Prostate gland (tissue), 2 donors: Measurements from ENCODE around the gene SLC1A7. TPM values are rescaled to one million over a fixed set of nuclear protein-coding genes. Genes with fewer than 3 reads are reported as not detected.

Experiments used
- DNase-seq: peaks from one replicate; pipeline ENCODE4 v3.0.0-alpha.2; 2019; ENCODE audit warnings: low spot score
- H3K27ac ChIP-seq, 2 donors: fragments of 200-600 bp; sonication (generic); 2 replicates each; pipeline ENCODE4 v1.5.1; 2017 to 2019
- H3K27me3 ChIP-seq: fragments of 200-600 bp; sonication (generic); replicated peaks from 2 replicates; pipeline ENCODE4 v1.5.1; 2019; ENCODE audit not compliant: insufficient read depth
- H3K36me3 ChIP-seq, 2 donors: fragments of 200-600 bp; sonication (generic); 1 replicate in 1 of 2; 2 replicates in 1 of 2; pipeline versions ENCODE4 v1.5.1 to v1.8.1; 2017 to 2019
- H3K4me1 ChIP-seq: fragments of 200-600 bp; sonication (generic); replicated peaks from 2 replicates; pipeline ENCODE4 v1.5.1; 2019
- H3K4me3 ChIP-seq, 2 donors: fragments of 200-600 bp; sonication (generic); 2 replicates each; pipeline ENCODE4 v1.5.1; 2017 to 2019
- H3K9me3 ChIP-seq: fragments of 200-600 bp; sonication (generic); 2 replicates; pipeline ENCODE4 v1.5.1; 2017
- POLR2A ChIP-seq: fragments of 450-650 bp; IDR thresholded peaks from one replicate; pipeline ENCODE4 v1.6.1; 2016; ENCODE audit warnings: antibody characterized with exemption, mild to moderate bottlenecking
- POLR2AphosphoS5 ChIP-seq: sonication (generic); formaldehyde crosslinking; IDR thresholded peaks from one replicate; pipeline ENCODE4 v1.6.1; 2017; ENCODE audit warnings: antibody characterized with exemption
- WGBS: methylation state at CpG from one replicate; pipeline ENCODE4 v1.1.5; 2018; 5-methylcytosine and 5-hydroxymethylcytosine counted together
- intact Hi-C: fragments of 100-400 bp; cut with DNase I; formaldehyde crosslinking; loops from one replicate; pipeline ENCODE4 v1.14.2; 2022
- total RNA-seq, 2 donors: library from RNA; depleted of rRNA; stranded (reverse); fragments of >200 nt; gene quantifications; one replicate each; pipeline ENCODE4 v1.1.0, GENCODE V29; 2016
- TF ChIP-seq, protein P1 (sequence below), 4 experiments: fragments of 200-600 bp in 2 of 4; fragments of 450-650 bp in 2 of 4; sonication (generic) in 2 of 4; IDR thresholded peaks; 1 replicate in 3 of 4; 2 replicates in 1 of 4; pipeline ENCODE4 v1.5.1; 2016 to 2019; ENCODE audit warnings: antibody characterized with exemption in 4 of 4, mild to moderate bottlenecking in 2 of 4, moderate library complexity in 2 of 4

Gene SLC1A7
- total RNA-seq, 2 donors from 2014 or later: 1.8 TPM; not detected in 1

DNA sequence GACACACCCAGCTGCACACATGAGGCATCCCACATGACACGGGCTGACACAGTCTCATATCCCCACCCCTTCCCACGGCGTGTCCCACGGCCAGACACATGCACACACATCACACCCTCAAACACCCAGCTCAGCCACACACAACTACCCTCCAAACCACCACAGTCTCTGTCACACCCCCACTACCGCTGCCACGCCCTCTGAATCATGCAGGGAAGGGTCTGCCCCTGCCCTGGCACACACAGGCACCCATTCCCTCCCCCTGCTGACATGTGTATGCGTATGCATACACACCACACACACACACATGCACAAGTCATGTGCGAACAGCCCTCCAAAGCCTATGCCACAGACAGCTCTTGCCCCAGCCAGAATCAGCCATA is 57.9 kb downstream of the SLC1A7 start:
- intact Hi-C loops: no loop called here
- TF ChIP-seq POLR2AphosphoS5: no peak
- TF ChIP-seq, protein P1, sequence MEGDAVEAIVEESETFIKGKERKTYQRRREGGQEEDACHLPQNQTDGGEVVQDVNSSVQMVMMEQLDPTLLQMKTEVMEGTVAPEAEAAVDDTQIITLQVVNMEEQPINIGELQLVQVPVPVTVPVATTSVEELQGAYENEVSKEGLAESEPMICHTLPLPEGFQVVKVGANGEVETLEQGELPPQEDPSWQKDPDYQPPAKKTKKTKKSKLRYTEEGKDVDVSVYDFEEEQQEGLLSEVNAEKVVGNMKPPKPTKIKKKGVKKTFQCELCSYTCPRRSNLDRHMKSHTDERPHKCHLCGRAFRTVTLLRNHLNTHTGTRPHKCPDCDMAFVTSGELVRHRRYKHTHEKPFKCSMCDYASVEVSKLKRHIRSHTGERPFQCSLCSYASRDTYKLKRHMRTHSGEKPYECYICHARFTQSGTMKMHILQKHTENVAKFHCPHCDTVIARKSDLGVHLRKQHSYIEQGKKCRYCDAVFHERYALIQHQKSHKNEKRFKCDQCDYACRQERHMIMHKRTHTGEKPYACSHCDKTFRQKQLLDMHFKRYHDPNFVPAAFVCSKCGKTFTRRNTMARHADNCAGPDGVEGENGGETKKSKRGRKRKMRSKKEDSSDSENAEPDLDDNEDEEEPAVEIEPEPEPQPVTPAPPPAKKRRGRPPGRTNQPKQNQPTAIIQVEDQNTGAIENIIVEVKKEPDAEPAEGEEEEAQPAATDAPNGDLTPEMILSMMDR (IDR thresholded peaks at IDR 0.05): no peak
- TF ChIP-seq POLR2A: no peak
- WGBS: 89% methylated on average over 8 of the region's 8 CpGs
- Histone ChIP-seq H3K27me3 (no peaks in the 10 kb centered on the region), H3K27ac (no peak overlapping the region), H3K4me3 (no peak overlapping the region), H3K36me3 (no peaks in the 10 kb centered on the region), H3K4me1 (peaks cover 5% of the 10 kb centered on the region), H3K9me3 (no peaks in the 10 kb centered on the region)
- no peak for DNase-seq

DNA sequence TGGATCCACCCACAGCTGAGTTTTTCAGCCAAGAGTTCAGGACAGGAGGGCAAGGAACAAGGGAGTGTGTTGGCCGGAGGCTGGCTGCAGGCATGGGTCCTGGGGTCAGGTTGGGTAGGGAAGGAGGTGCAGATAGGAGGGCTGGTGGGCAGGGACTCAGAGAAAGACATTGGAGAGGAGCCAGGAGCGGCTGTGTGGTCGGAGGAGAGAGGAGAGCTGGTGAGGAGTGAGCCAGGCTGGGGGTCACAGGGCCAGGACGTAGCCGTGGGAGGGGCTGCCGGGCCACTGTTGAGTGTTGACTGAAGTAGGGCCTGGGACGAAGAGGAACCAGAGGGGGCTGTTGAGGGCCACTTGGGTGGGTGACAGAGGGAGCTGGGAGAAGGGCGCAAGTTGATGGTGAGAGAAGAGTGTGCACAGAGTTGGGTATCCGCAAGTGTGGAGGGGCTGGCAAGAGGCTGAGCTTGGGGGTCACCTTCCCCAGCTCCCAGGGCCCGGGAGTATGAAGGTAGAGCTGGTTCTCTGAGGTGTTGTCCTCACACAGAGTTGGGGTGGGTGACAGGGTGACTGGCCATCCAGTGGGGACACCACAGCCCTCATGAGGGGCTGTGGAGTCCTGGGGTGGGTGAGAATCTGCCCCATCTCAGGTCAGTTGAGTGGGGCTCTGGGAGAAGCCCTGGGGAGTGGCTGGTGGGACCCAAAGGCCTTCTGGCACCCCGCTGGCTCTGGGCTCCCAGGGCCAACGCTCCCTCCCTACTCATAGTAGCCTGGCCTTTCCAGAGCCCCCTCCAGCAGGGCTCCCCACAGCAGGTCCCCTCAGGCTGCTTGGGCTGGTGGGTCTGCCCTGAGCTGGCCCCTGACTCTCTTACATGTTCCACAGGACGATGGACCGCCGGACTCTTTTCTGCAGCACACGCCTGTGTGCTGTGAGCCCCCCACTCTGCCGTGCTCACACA is 58.5 kb downstream of the SLC1A7 start:
- TF ChIP-seq POLR2AphosphoS5: no peak
- TF ChIP-seq POLR2A: no peak
- TF ChIP-seq, protein P1 (IDR thresholded peaks at IDR 0.05): no peak
- Histone ChIP-seq H3K27me3 (no peaks in the 10 kb centered on the region), H3K27ac (no peak overlapping the region), H3K36me3 (no peaks in the 10 kb centered on the region), H3K9me3 (no peaks in the 10 kb centered on the region), H3K4me3 (no peak overlapping the region), H3K4me1 (peaks cover 5% of the 10 kb centered on the region)
- no peak for DNase-seq
- intact Hi-C loops: no loop called here
- WGBS: 84% methylated on average over 17 of the region's 17 CpGs

DNA sequence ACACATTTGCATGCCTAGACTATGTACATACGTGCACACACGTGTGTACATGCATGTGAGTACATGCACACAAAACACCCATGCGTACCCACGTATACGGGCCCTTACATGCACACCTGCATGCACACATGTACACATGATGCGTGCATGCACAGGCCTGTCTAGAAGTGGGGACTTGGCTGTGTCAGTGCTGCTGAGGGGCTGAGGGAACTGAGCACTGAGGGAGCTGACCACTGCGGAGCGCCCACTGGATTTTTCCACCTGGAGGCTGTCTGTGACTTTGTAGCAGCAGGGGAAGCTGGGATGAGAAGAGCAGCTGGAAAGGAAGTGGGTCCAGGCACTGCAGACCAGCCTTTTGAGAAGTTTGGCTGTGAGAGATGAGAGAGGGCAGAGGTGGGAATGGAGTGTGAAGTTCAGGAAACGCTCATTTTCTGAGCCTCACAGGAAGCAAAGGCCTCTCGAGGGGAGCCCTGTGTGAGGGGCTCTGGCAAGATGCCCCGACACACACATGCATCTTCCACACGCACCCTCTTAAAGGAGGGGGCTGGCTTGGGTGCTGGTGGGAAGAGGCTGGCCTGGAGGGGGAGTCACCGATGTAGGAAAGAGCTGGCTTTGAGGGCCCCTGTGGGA is 59.5 kb downstream of the SLC1A7 start:
- Histone ChIP-seq H3K27ac (no peak overlapping the region), H3K9me3 (no peaks in the 10 kb centered on the region), H3K4me1 (peaks cover 5% of the 10 kb centered on the region), H3K36me3 (peaks cover 0 to 4% of the 10 kb centered on the region in 2 donors), H3K27me3 (no peaks in the 10 kb centered on the region), H3K4me3 (no peak overlapping the region)
- TF ChIP-seq POLR2AphosphoS5: no peak
- no peak for TF ChIP-seq POLR2A
- TF ChIP-seq, protein P1 (IDR thresholded peaks at IDR 0.05): no peak
- 86% methylated on average over 13 of the region's 13 CpGs for WGBS
- no peak for DNase-seq
- intact Hi-C loops: no loop called here

DNA sequence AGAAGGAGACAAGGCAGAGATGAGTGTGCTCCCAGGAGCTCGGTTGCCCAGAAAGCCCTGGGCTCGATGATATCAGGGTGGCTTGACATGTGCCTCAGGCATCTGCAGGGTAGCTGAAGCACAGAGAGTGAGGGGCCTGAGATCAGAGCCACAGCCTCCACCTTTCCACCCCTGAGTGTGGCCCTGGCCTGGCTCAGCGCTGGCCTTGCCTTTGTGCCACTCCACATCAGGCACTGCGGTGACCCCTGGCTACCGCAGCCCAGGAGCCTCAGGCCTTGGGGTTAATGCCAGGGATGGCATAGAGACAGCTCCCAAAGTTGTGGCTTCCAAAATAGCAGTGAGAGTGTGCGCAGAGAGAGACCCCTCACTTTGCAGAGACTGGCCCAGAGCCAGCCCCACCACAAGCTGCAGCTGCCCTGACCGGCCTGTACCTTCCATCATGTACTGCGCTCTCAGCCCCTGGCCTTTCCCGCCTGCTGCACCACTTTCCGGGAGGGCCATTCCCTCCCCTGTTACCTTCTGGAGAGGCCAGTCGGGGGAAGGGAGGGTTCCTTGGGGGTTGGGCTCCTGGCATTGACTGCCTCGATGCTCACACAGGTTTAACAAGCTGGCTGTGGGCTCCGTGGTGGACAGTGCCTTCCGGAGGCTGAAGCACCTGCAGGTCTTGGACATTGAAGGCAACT is 60.9 kb downstream of the SLC1A7 start:
- H3K36me3 ChIP-seq: peaks cover 0 to 4% of the 10 kb centered on the region in 2 donors
- no peak for DNase-seq
- H3K9me3 ChIP-seq: no peaks in the 10 kb centered on the region
- TF ChIP-seq POLR2A: no peak
- no peak for TF ChIP-seq POLR2AphosphoS5
- TF ChIP-seq, protein P1 (IDR thresholded peaks at IDR 0.05): no peak
- peaks cover 4% of the 10 kb centered on the region for H3K4me1 ChIP-seq
- intact Hi-C loops: no loop called here
- H3K4me3 ChIP-seq: no peak overlapping the region
- no peaks in the 10 kb centered on the region for H3K27me3 ChIP-seq
- WGBS: 84% methylated on average over 14 of the region's 14 CpGs
- H3K27ac ChIP-seq: no peak overlapping the region
